WTC11 (cell line): ENCODE data around the gene PTPRH. TPM values are rescaled to one million over a fixed set of nuclear protein-coding genes. Genes with fewer than 3 reads are reported as not detected.

Experiments used
- ATF1 ChIP-seq: sonication (generic); formaldehyde crosslinking; IDR thresholded peaks from 2 replicates; pipeline ENCODE4 v1.8.1; 2023; ENCODE audit warnings: mild to moderate bottlenecking, moderate library complexity, missing genetic modification reagents
- CBFB ChIP-seq: sonication (generic); formaldehyde crosslinking; IDR thresholded peaks from 2 replicates; pipeline ENCODE4 v1.8.1; 2022; ENCODE audit warnings: mild to moderate bottlenecking, low read depth, missing genetic modification reagents
- CREB1 ChIP-seq: sonication (generic); formaldehyde crosslinking; IDR thresholded peaks from 2 replicates; pipeline ENCODE4 v1.8.0; 2023; ENCODE audit warnings: mild to moderate bottlenecking, missing genetic modification reagents
- EMX1 ChIP-seq: fragments of 250-450 bp; sonication (Bioruptor Pico); IDR thresholded peaks from 2 replicates; pipeline ENCODE4 v1.8.0; 2021; ENCODE audit warnings: mild to moderate bottlenecking
- ESRRA ChIP-seq: sonication (generic); formaldehyde crosslinking; IDR thresholded peaks from 2 replicates; pipeline ENCODE4 v1.8.1; 2022; ENCODE audit warnings: mild to moderate bottlenecking, missing genetic modification reagents, borderline replicate concordance
- FOXJ3 ChIP-seq: sonication (generic); formaldehyde crosslinking; IDR thresholded peaks from 2 replicates; pipeline ENCODE4 v1.9.0; 2021; ENCODE audit warnings: missing genetic modification reagents, mild to moderate bottlenecking, borderline replicate concordance
- GABPB1 ChIP-seq: sonication (generic); formaldehyde crosslinking; IDR thresholded peaks from 2 replicates; pipeline ENCODE4 v1.8.1; 2023; ENCODE audit warnings: mild to moderate bottlenecking, missing genetic modification reagents
- GTF2I ChIP-seq: fragments of 250-450 bp; sonication (Bioruptor Pico); conservative IDR thresholded peaks from 2 replicates; pipeline ENCODE4 v1.4.0; 2021; ENCODE audit warnings: mild to moderate bottlenecking
- HMGA2 ChIP-seq: fragments of 250-450 bp; sonication (Bioruptor Pico); IDR thresholded peaks from 2 replicates; pipeline ENCODE4 v1.4.0; 2021; ENCODE audit warnings: mild to moderate bottlenecking, moderate library complexity
- JUN ChIP-seq: sonication (generic); formaldehyde crosslinking; IDR thresholded peaks from 2 replicates; pipeline ENCODE4 v1.8.0; 2023; ENCODE audit warnings: mild to moderate bottlenecking, missing genetic modification reagents
- NFE2L1 ChIP-seq: sonication (generic); formaldehyde crosslinking; IDR thresholded peaks from 2 replicates; pipeline ENCODE4 v1.8.1; 2023; ENCODE audit warnings: missing genetic modification reagents
- NR3C1 ChIP-seq: sonication (generic); formaldehyde crosslinking; conservative IDR thresholded peaks from 2 replicates; pipeline ENCODE4 v1.8.1; 2023; ENCODE audit warnings: low read depth, mild to moderate bottlenecking, missing genetic modification reagents
- RORB ChIP-seq: fragments of 250-450 bp; sonication (Bioruptor Pico); IDR thresholded peaks from 2 replicates; pipeline ENCODE4 v1.9.0; 2021; ENCODE audit warnings: mild to moderate bottlenecking
- SP1 ChIP-seq: sonication (generic); formaldehyde crosslinking; conservative IDR thresholded peaks from 2 replicates; pipeline ENCODE4 v1.8.1; 2022; ENCODE audit warnings: missing genetic modification reagents
- TCF7 ChIP-seq: sonication (generic); formaldehyde crosslinking; IDR thresholded peaks from 2 replicates; pipeline ENCODE4 v1.8.0; 2022; ENCODE audit warnings: mild to moderate bottlenecking, low read depth, missing genetic modification reagents, moderate library complexity
- TP53 ChIP-seq: sonication (generic); formaldehyde crosslinking; IDR thresholded peaks from 2 replicates; pipeline ENCODE4 v1.8.1; 2023; ENCODE audit warnings: mild to moderate bottlenecking, missing genetic modification reagents
- ZNF121 ChIP-seq: sonication (generic); formaldehyde crosslinking; IDR thresholded peaks from 2 replicates; pipeline ENCODE4 v1.8.0; 2023; ENCODE audit warnings: missing genetic modification reagents
- ZNF317 ChIP-seq: sonication (generic); formaldehyde crosslinking; IDR thresholded peaks from 2 replicates; pipeline ENCODE4 v1.8.1; 2023; ENCODE audit warnings: low read depth, mild to moderate bottlenecking, moderate library complexity, missing genetic modification reagents, borderline replicate concordance
- ZNF416 ChIP-seq: fragments of 250-450 bp; sonication (Bioruptor Pico); IDR thresholded peaks from 2 replicates; pipeline ENCODE4 v1.9.0; 2021; ENCODE audit warnings: mild to moderate bottlenecking, inconsistent platforms
- total RNA-seq: library from RNA; stranded (reverse); gene quantifications from 3 replicates; pipeline ENCODE4 v1.2.3, GENCODE V29; 2021
- TF ChIP-seq, protein P1 (sequence below): sonication (generic); formaldehyde crosslinking; IDR thresholded peaks from 2 replicates; pipeline ENCODE4 v1.8.0; 2023; ENCODE audit warnings: mild to moderate bottlenecking, missing genetic modification reagents
- TF ChIP-seq, protein P2 (sequence below): fragments of 200-600 bp; IDR thresholded peaks from 2 replicates; pipeline ENCODE4 v1.8.0; 2022; ENCODE audit warnings: antibody characterized with exemption
- TF ChIP-seq, protein P3 (sequence below): sonication (generic); formaldehyde crosslinking; IDR thresholded peaks from 2 replicates; pipeline ENCODE4 v1.8.0; 2022; ENCODE audit warnings: mild to moderate bottlenecking, missing genetic modification reagents
- TF ChIP-seq, protein P4 (sequence below): sonication (generic); formaldehyde crosslinking; IDR thresholded peaks from 2 replicates; pipeline ENCODE4 v1.8.1; 2023; ENCODE audit warnings: mild to moderate bottlenecking, moderate library complexity, missing genetic modification reagents
- TF ChIP-seq, protein P5 (sequence below): sonication (generic); formaldehyde crosslinking; conservative IDR thresholded peaks from 2 replicates; pipeline ENCODE4 v1.8.1; 2023; ENCODE audit warnings: mild to moderate bottlenecking, low read depth, missing genetic modification reagents, moderate library complexity

PTPRH gene
- total RNA-seq, 1 experiment from 2014 or later = 0.63 TPM

DNA sequence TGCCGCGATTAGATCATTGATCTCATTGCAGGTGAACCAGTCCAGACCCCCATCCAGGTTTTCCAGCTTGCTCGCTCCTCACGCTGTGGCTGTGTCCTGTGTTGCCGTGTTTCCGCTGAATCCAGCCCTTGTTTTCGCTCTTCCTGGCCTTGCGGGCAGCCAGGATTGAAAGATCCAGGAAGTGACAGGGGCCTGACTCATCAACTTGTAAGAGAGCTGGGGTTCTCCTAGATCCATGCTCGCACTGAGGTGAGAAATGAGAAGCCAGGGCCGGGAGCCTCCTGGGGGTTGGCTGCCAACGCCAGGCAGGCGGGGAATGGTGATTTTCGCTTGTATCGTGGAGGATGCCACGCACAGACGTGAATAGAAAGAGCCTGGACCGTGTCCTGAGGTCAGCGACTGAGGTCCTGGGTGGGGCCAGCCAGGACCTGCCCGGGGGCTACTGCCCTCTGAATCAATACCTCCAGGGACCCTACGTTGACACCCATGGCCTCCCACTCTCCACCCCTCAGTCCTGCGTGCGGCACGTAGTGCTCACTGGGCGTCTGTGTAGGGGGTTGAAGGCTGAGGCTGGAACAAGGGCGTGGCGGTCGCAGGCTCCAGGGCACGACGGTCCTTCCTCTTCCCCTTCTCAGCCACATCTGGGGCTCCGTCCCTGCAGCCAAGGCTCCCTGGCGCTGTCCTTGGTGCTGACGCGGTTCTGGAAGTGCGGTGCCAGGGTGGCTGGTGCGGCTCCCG lies 7.3 kb upstream of the PTPRH start (continued):
- TF ChIP-seq, protein P1, sequence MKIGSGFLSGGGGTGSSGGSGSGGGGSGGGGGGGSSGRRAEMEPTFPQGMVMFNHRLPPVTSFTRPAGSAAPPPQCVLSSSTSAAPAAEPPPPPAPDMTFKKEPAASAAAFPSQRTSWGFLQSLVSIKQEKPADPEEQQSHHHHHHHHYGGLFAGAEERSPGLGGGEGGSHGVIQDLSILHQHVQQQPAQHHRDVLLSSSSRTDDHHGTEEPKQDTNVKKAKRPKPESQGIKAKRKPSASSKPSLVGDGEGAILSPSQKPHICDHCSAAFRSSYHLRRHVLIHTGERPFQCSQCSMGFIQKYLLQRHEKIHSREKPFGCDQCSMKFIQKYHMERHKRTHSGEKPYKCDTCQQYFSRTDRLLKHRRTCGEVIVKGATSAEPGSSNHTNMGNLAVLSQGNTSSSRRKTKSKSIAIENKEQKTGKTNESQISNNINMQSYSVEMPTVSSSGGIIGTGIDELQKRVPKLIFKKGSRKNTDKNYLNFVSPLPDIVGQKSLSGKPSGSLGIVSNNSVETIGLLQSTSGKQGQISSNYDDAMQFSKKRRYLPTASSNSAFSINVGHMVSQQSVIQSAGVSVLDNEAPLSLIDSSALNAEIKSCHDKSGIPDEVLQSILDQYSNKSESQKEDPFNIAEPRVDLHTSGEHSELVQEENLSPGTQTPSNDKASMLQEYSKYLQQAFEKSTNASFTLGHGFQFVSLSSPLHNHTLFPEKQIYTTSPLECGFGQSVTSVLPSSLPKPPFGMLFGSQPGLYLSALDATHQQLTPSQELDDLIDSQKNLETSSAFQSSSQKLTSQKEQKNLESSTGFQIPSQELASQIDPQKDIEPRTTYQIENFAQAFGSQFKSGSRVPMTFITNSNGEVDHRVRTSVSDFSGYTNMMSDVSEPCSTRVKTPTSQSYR (CRISPR knock-in tag) = peak; percentile 92
- TF ChIP-seq ESRRA (peak; percentile 88; the same call in 1 of the 2 replicates), GABPB1 (CRISPR knock-in tag) (peak; percentile 84; the same call in 1 of the 2 replicates), TP53 (no peak; the same call in 1 of the 2 replicates), ZNF121 (CRISPR knock-in tag) (peak; percentile 99), NFE2L1 (CRISPR knock-in tag) (peak; percentile 97), CREB1 (CRISPR knock-in tag) (peak; percentile 87), JUN (CRISPR knock-in tag) (peak; percentile 97), ATF1 (CRISPR knock-in tag) (peak; percentile 91), ZNF317 (CRISPR knock-in tag) (peak; percentile 68; the same call in 1 of the 2 replicates), HMGA2 (no peak), SP1 (peak; percentile 70), ZNF416 (0 out of 2 replicates have a peak, but pooled peaks have one; percentile 51), EMX1 (CRISPR knock-in tag) (no peak), RORB (no peak), FOXJ3 (CRISPR knock-in tag) (no peak), CBFB (CRISPR knock-in tag) (peak; percentile 34; the same call in 1 of the 2 replicates), TCF7 (CRISPR knock-in tag) (peak; percentile 97), NR3C1 (CRISPR knock-in tag) (no peak), GTF2I (no peak)
- TF ChIP-seq, protein P2, sequence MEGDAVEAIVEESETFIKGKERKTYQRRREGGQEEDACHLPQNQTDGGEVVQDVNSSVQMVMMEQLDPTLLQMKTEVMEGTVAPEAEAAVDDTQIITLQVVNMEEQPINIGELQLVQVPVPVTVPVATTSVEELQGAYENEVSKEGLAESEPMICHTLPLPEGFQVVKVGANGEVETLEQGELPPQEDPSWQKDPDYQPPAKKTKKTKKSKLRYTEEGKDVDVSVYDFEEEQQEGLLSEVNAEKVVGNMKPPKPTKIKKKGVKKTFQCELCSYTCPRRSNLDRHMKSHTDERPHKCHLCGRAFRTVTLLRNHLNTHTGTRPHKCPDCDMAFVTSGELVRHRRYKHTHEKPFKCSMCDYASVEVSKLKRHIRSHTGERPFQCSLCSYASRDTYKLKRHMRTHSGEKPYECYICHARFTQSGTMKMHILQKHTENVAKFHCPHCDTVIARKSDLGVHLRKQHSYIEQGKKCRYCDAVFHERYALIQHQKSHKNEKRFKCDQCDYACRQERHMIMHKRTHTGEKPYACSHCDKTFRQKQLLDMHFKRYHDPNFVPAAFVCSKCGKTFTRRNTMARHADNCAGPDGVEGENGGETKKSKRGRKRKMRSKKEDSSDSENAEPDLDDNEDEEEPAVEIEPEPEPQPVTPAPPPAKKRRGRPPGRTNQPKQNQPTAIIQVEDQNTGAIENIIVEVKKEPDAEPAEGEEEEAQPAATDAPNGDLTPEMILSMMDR = no peak
- TF ChIP-seq, protein P3, sequence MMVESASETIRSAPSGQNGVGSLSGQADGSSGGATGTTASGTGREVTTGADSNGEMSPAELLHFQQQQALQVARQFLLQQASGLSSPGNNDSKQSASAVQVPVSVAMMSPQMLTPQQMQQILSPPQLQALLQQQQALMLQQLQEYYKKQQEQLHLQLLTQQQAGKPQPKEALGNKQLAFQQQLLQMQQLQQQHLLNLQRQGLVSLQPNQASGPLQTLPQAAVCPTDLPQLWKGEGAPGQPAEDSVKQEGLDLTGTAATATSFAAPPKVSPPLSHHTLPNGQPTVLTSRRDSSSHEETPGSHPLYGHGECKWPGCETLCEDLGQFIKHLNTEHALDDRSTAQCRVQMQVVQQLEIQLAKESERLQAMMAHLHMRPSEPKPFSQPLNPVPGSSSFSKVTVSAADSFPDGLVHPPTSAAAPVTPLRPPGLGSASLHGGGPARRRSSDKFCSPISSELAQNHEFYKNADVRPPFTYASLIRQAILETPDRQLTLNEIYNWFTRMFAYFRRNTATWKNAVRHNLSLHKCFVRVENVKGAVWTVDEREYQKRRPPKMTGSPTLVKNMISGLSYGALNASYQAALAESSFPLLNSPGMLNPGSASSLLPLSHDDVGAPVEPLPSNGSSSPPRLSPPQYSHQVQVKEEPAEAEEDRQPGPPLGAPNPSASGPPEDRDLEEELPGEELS (CRISPR knock-in tag) = peak; percentile 98
- TF ChIP-seq, protein P4, sequence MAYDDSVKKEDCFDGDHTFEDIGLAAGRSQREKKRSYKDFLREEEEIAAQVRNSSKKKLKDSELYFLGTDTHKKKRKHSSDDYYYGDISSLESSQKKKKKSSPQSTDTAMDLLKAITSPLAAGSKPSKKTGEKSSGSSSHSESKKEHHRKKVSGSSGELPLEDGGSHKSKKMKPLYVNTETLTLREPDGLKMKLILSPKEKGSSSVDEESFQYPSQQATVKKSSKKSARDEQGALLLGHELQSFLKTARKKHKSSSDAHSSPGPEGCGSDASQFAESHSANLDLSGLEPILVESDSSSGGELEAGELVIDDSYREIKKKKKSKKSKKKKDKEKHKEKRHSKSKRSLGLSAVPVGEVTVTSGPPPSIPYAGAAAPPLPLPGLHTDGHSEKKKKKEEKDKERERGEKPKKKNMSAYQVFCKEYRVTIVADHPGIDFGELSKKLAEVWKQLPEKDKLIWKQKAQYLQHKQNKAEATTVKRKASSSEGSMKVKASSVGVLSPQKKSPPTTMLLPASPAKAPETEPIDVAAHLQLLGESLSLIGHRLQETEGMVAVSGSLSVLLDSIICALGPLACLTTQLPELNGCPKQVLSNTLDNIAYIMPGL (CRISPR knock-in tag) = no peak
- TF ChIP-seq, protein P5, sequence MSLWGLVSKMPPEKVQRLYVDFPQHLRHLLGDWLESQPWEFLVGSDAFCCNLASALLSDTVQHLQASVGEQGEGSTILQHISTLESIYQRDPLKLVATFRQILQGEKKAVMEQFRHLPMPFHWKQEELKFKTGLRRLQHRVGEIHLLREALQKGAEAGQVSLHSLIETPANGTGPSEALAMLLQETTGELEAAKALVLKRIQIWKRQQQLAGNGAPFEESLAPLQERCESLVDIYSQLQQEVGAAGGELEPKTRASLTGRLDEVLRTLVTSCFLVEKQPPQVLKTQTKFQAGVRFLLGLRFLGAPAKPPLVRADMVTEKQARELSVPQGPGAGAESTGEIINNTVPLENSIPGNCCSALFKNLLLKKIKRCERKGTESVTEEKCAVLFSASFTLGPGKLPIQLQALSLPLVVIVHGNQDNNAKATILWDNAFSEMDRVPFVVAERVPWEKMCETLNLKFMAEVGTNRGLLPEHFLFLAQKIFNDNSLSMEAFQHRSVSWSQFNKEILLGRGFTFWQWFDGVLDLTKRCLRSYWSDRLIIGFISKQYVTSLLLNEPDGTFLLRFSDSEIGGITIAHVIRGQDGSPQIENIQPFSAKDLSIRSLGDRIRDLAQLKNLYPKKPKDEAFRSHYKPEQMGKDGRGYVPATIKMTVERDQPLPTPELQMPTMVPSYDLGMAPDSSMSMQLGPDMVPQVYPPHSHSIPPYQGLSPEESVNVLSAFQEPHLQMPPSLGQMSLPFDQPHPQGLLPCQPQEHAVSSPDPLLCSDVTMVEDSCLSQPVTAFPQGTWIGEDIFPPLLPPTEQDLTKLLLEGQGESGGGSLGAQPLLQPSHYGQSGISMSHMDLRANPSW (CRISPR knock-in tag) = no peak
